ENCODE measurements around the gene NDRG4.

The NDRG4 gene

GRCh38 chr16:58503863-58504688 is 4.1 kb downstream of the NDRG4 start:
- H3K4me3 ChIP-seq (replicated peaks in 1 of 2; ENCODE audit: low read depth in 2 of 2, low read length in 2 of 2): no peak overlapping the region
- DNase-seq (ENCODE audit: low read depth in 2 of 2): no peak
- TF ChIP-seq CTCF (IDR thresholded peaks at IDR 0.05; ENCODE audit: low read depth, low read length): no peak

GRCh38 chr16:58506241-58507194 is 6.6 kb downstream of the NDRG4 start:
- H3K4me3 ChIP-seq (replicated peaks in 1 of 2; ENCODE audit: low read depth in 2 of 2, low read length in 2 of 2): no peak overlapping the region
- TF ChIP-seq CTCF (IDR thresholded peaks at IDR 0.05; ENCODE audit: low read depth, low read length): no peak
- no peak for DNase-seq (ENCODE audit: low read depth in 2 of 2)

- H3K4me3 ChIP-seq (replicated peaks in 1 of 2; ENCODE audit: low read depth in 2 of 2, low read length in 2 of 2): no peak overlapping the region
- DNase-seq (ENCODE audit: low read depth in 2 of 2): no peak
- no peak for TF ChIP-seq CTCF (IDR thresholded peaks at IDR 0.05; ENCODE audit: low read depth, low read length)
Measured at GRCh38 chr16:58507195-58507962, 7.4 kb downstream of the NDRG4 start.

GRCh38 chr16:58507963-58508670 is 8.2 kb downstream of the NDRG4 start:
- DNase-seq (ENCODE audit: low read depth in 2 of 2): no peak
- no peak overlapping the region for H3K4me3 ChIP-seq (replicated peaks in 1 of 2; ENCODE audit: low read depth in 2 of 2, low read length in 2 of 2)
- no peak for TF ChIP-seq CTCF (IDR thresholded peaks at IDR 0.05; ENCODE audit: low read depth, low read length)

GRCh38 chr16:58508671-58509251 is 8.8 kb downstream of the NDRG4 start:
- H3K4me3 ChIP-seq (replicated peaks in 1 of 2; ENCODE audit: low read depth in 2 of 2, low read length in 2 of 2): no peak overlapping the region
- no peak for DNase-seq (ENCODE audit: low read depth in 2 of 2)
- no peak for TF ChIP-seq CTCF (IDR thresholded peaks at IDR 0.05; ENCODE audit: low read depth, low read length)
